Lower lobe of right lung (tissue), 2 donors: Measurements from ENCODE around the gene PSMD13. TPM values are rescaled to one million over a fixed set of nuclear protein-coding genes. Genes with fewer than 3 reads are reported as not detected.
A peak's percentile ranks its signal among the peaks of the same experiment; 100 is the strongest.
"Not testable (repeated sequence)": the region's sequence is repeated elsewhere in the genome, so short reads cannot be mapped to it uniquely, and the experiment has no call there.

Experiments
- ATAC-seq, 2 donors: fragments of 200-7000 bp; cut with Tn5 transposase; one replicate each; pipeline ENCODE4 v1.9.1; 2020 to 2022; ENCODE audit warnings: mild to moderate bottlenecking in 2 of 2, moderate library complexity in 2 of 2
- DNase-seq: peaks from one replicate; pipeline ENCODE4 v3.0.0-alpha.2; 2020
- H3K27ac ChIP-seq: fragments of 200-600 bp; one replicate; pipeline ENCODE4 v1.8.0; 2022
- H3K27me3 ChIP-seq: fragments of 200-600 bp; one replicate; pipeline ENCODE4 v1.8.0; 2022; ENCODE audit warnings: low read depth
- H3K36me3 ChIP-seq: fragments of 200-600 bp; one replicate; pipeline ENCODE4 v1.8.0; 2022; ENCODE audit warnings: mild to moderate bottlenecking
- H3K4me1 ChIP-seq: fragments of 200-600 bp; one replicate; pipeline ENCODE4 v1.8.0; 2022
- H3K4me3 ChIP-seq: fragments of 200-600 bp; one replicate; pipeline ENCODE4 v1.8.0; 2022; ENCODE audit warnings: mild to moderate bottlenecking
- H3K9me3 ChIP-seq: fragments of 200-600 bp; one replicate; pipeline ENCODE4 v1.8.0; 2022
- CTCF ChIP-seq: fragments of 200-600 bp; IDR thresholded peaks from one replicate; pipeline ENCODE4 v1.8.0; 2022; ENCODE audit warnings: antibody characterized with exemption, mild to moderate bottlenecking
- intact Hi-C: fragments of 100-400 bp; cut with DNase I; formaldehyde crosslinking; loops from one replicate; pipeline ENCODE4 v1.11.0; 2022
- total RNA-seq: library from RNA; stranded (reverse); fragmentation: NEBNext Ultra II Directional; extraction: Animal tissue kit (Norgen Biotek cat#: 25700); gene quantifications from one replicate; pipeline ENCODE4 v1.2.1, GENCODE V29; 2021
- donor health status: DM: no; HTN: yes; CAD: no; lungs with severe emphysema.

PSMD13 gene
- total RNA-seq, 1 donor from 2014 or later, result 89.5 TPM

- intact Hi-C loops, result no loop called here
- peaks cover 55% of the 10 kb centered on the region for H3K27me3 ChIP-seq
Measured at GRCh38 chr11:284105-285020, 47.6 kb downstream of the PSMD13 start.

GRCh38 chr11:285021-285893 lies 48.5 kb downstream of the PSMD13 start:
- no peak overlapping the region for H3K4me3 ChIP-seq
- DNase-seq (no peak), ATAC-seq (no peak)
- no peaks in the 10 kb centered on the region for H3K9me3 ChIP-seq
- peaks cover 46% of the 10 kb centered on the region for H3K27me3 ChIP-seq
- no peak for TF ChIP-seq CTCF
- no peaks in the 10 kb centered on the region for H3K36me3 ChIP-seq
- intact Hi-C loops, result no loop called here
- peaks cover 36% of the 10 kb centered on the region for H3K4me1 ChIP-seq
- no peak overlapping the region for H3K27ac ChIP-seq

More at GRCh38 chr11:284105-285020, 47.6 kb downstream of the PSMD13 start:
- Histone ChIP-seq H3K27ac (no peak overlapping the region), H3K4me1 (peaks cover 36% of the 10 kb centered on the region), H3K4me3 (no peak overlapping the region), H3K36me3 (no peaks in the 10 kb centered on the region), H3K9me3 (no peaks in the 10 kb centered on the region)
- DNase-seq (no peak), ATAC-seq (no peak)
- TF ChIP-seq CTCF, result no peak

GRCh38 chr11:285894-286220 lies 49.1 kb downstream of the PSMD13 start:
- no peaks in the 10 kb centered on the region for H3K36me3 ChIP-seq
- H3K4me1 ChIP-seq, result peaks cover 34% of the 10 kb centered on the region
- no peaks in the 10 kb centered on the region for H3K9me3 ChIP-seq
- ATAC-seq (no peak), DNase-seq (no peak)
- intact Hi-C loops, result no loop called here
- TF ChIP-seq CTCF, result no peak
- no peak overlapping the region for H3K27ac ChIP-seq
- no peak overlapping the region for H3K4me3 ChIP-seq
- peaks cover 40% of the 10 kb centered on the region for H3K27me3 ChIP-seq

GRCh38 chr11:286977-287820 lies 50.4 kb downstream of the PSMD13 start:
- Histone ChIP-seq H3K4me1 (peaks cover 21% of the 10 kb centered on the region), H3K4me3 (peak overlapping the region; percentile 77), H3K27me3 (peaks cover 26% of the 10 kb centered on the region)
- ATAC-seq, intact Hi-C loops, H3K9me3 ChIP-seq, H3K36me3 ChIP-seq, H3K27ac ChIP-seq: not testable (repeated sequence)
- DNase-seq, result peak; percentile 59

GRCh38 chr11:287821-288477 lies 51.2 kb downstream of the PSMD13 start:
- intact Hi-C loops, result no loop called here
- H3K9me3 ChIP-seq, result no peaks in the 10 kb centered on the region
- H3K4me3 ChIP-seq, result peak overlapping the region; percentile 77
- peaks cover 21% of the 10 kb centered on the region for H3K4me1 ChIP-seq
- peaks cover 19% of the 10 kb centered on the region for H3K27me3 ChIP-seq
- DNase-seq (peak; percentile 66), ATAC-seq (peak; percentile 22 to 23)
- TF ChIP-seq CTCF, result no peak
- peaks cover 9% of the 10 kb centered on the region for H3K36me3 ChIP-seq
- H3K27ac ChIP-seq, result peak overlapping the region; percentile 78
